Retinal pigment epithelial cell (primary cell): Measurements from ENCODE around the gene HSH2D.

Experiments
- DNase-seq: peaks from one replicate; pipeline ENCODE4 v3.0.0-alpha.2; 2010; ENCODE audit warnings: low read depth
- H3K4me3 ChIP-seq: 2 replicates; pipeline ENCODE4 v1.5.1; 2011; ENCODE audit warnings: mild to moderate bottlenecking, low read length, control low read depth, moderate library complexity
- CTCF ChIP-seq: conservative IDR thresholded peaks from 2 replicates; pipeline ENCODE4 v1.5.1; 2011; ENCODE audit warnings: low read depth, low read length, control low read depth, inconsistent platforms

The HSH2D gene

GRCh38 chr19:16121967-16122366 lies 21.5 kb upstream of the HSH2D start:
- H3K4me3 ChIP-seq = no peak overlapping the region
- TF ChIP-seq CTCF = no peak
- DNase-seq = no peak

- DNase-seq = no peak
- H3K4me3 ChIP-seq = no peak overlapping the region
- TF ChIP-seq CTCF = no peak
Measured at GRCh38 chr19:16124953-16125352, 18.5 kb upstream of the HSH2D start.

GRCh38 chr19:16125737-16126495 lies 17.6 kb upstream of the HSH2D start:
- DNase-seq = no peak
- no peak overlapping the region for H3K4me3 ChIP-seq
- no peak for TF ChIP-seq CTCF

GRCh38 chr19:16127080-16127479 lies 16.4 kb upstream of the HSH2D start:
- no peak overlapping the region for H3K4me3 ChIP-seq
- DNase-seq = no peak
- no peak for TF ChIP-seq CTCF

GRCh38 chr19:16127776-16128371 lies 15.6 kb upstream of the HSH2D start:
- DNase-seq = no peak

GRCh38 chr19:16131648-16132047 lies 11.8 kb upstream of the HSH2D start:
- H3K4me3 ChIP-seq = no peak overlapping the region
- no peak for TF ChIP-seq CTCF
- no peak for DNase-seq

More at GRCh38 chr19:16127776-16128371, 15.6 kb upstream of the HSH2D start:
- no peak overlapping the region for H3K4me3 ChIP-seq
- TF ChIP-seq CTCF = no peak

GRCh38 chr19:16133818-16134217 lies 9.7 kb upstream of the HSH2D start:
- no peak overlapping the region for H3K4me3 ChIP-seq
- no peak for DNase-seq

More at GRCh38 chr19:16133818-16134217, 9.7 kb upstream of the HSH2D start:
- no peak for TF ChIP-seq CTCF
